Motor neuron (in vitro differentiated cells): ENCODE results near the gene LDAH. TPM values are rescaled to one million over a fixed set of nuclear protein-coding genes. Genes with fewer than 3 reads are reported as not detected.

Source experiments
- ATAC-seq, 8 experiments: fragments of 200-7000 bp; cut with Tn5 transposase; replicated peaks in 6 of 8; 2 replicates each; pipeline ENCODE4 v1.8.0; 2021; ENCODE audit warnings: mild to moderate bottlenecking in 8 of 8, moderate library complexity in 8 of 8
- H3K27ac ChIP-seq, 2 donors: fragments of 250-450 bp; sonication (Bioruptor Pico); 2 replicates each; pipeline ENCODE4 v1.9.0; 2021; ENCODE audit warnings: antibody characterized with exemption in 2 of 2, mild to moderate bottlenecking in 2 of 2, moderate library complexity in 1 of 2
- H3K4me1 ChIP-seq, 2 donors: fragments of 250-450 bp; sonication (Bioruptor Pico); replicated peaks in 1 of 2; 2 replicates each; pipeline ENCODE4 v1.6.1; 2021; ENCODE audit warnings: antibody characterized with exemption in 2 of 2, mild to moderate bottlenecking in 2 of 2, moderate library complexity in 1 of 2
- H3K4me3 ChIP-seq, 5 donors: fragments of 250-450 bp; sonication (Bioruptor Pico); 2 replicates each; pipeline ENCODE4 v1.9.0; 2021; ENCODE audit warnings: antibody characterized with exemption in 5 of 5, mild to moderate bottlenecking in 5 of 5, moderate library complexity in 4 of 5
- WGBS, 10 experiments: fragments of 450-650 bp; shearing (Covaris generic); methylation state at CpG; one replicate each; pipeline ENCODE4 v1.0.0; 2022; 5-methylcytosine and 5-hydroxymethylcytosine counted together
- in situ Hi-C, 9 experiments: fragments of 400-800 bp; cut with MboI; loops; one replicate each; pipeline ENCODE4 v1.15.0; 2021; ENCODE audit warnings: low sequenced_read_pairs in 9 of 9, low pct_unique_long_range_greater_than_20kb in 2 of 9; ENCODE audit not compliant: unreplicated experiment in 9 of 9
- total RNA-seq, 8 experiments: library from RNA; unstranded; fragments of 300-600 nt; gene quantifications; 2 replicates each; pipeline versions ENCODE4 v1.2.3 to v1.2.4, GENCODE V29; 2022

The LDAH gene
- total RNA-seq, 8 experiments from 2014 or later: 14.8 to 28.4 (median 23.3) TPM

DNA sequence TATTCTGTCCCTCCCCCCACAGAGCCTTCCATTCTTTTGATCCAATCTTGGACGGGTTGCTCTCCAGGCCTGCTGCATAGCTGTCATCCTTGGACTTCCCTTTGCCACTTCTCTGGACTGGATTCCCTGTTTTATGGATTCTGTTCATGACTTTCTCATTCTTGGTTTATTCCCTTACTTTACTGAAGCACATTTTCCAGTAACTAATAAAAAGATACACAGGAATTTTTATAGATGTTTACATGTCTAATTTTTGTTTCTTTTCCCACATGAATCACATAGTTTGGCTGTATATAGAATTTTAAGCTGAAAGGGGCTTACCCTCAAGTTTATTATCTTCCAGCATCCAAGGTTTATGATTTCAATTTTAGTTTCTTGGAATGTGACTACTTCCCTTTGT lies 118.0 kb downstream of the LDAH start:
- Histone ChIP-seq H3K4me1 (no peaks in the 10 kb centered on the region), H3K27ac (no peak overlapping the region), H3K4me3 (no peak overlapping the region)
- in situ Hi-C loops: no loop called here
- ATAC-seq: no peak
- 0 to 100% (median 69%) methylated on average over 1 of the region's 1 CpG; no CpG with 5 or more reads in 2 of the 10 experiments for WGBS, 10 experiments

DNA sequence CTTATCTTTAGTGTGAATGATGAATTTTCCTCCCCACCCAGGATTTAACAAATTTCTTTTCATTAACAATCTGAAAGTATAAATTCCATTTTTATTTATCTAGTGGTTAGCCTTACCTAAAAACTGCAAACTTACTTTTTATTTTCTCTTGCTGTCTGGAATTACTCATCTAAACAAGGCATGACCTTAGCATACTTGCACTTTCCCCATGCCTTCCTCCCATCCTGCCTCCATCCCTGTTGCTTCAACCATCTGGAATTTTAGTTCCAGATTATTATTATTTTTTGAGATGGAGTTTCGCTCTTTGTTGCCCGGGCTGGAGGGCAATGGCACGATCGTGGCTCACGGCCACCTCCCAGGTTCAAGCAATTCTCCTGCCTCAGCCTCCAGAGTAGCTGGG lies 120.3 kb downstream of the LDAH start:
- in situ Hi-C loops: no loop called here
- H3K27ac ChIP-seq: no peak overlapping the region
- no peak overlapping the region for H3K4me3 ChIP-seq
- WGBS, 10 experiments: 57 to 100% (median 93%) methylated on average over 1 to 5 of the region's 5 CpGs; no CpG with 5 or more reads in 3 of the 10 experiments
- H3K4me1 ChIP-seq: no peaks in the 10 kb centered on the region
- no peak for ATAC-seq

DNA sequence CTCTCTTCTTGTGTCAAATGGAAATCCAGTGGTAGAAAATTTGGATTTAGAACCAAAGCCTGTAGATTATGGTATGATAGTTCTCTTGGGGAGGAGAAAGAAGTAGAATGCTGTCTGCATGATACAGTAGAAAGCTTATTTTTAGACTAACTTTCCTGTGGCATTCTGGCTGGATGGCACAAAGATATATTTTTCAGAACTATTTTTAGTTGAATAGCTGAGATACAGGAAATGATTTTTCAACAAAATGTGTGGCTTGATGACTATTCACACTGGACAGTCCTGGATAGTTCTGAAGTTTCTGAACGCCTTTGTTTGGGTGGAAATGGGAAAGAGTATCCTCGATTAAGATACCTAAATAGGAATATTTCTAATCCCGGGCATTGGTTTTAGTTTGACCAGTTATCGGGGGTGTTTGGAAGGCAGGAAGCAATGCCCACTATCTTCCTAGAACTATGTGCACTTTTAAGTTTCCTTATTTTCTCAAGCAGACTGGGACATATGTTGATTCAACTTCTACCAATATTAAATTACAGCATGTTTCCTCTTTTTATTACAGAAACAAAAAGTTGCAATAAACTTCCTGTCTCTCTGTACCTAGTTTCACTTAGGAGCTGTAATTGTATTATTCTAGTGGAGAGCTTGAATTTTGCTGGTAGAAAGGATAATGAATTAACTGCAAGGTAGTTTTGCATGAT lies 123.8 kb downstream of the LDAH start:
- no peak for ATAC-seq

DNA sequence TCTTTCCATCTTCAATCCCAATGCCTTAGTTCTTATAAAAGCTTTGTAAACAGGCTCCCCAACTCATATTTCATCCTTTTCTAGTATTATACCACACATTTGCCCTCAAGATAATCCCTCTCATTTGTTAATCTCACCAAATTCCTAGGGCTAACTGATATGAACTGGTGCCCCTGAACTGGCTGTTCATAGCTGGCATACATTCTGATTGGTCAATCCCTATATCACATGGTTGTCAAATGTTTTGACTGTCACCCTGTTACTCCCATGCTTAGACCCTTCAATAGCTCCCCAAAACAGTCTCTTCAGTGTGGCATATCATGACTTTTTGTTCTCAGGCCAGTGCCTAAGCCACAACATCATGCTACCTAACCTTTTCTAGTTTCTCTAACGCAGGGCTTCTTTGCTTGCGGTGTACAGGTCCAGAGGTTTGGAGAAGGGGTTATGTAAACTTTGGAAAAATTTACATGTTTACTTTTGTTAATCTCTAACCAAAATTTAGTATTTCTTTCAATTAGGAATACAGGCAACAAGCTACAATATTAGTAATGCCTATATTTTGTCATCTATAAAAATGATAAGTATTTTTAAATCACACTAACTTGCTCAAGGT lies 125.5 kb downstream of the LDAH start:
- in situ Hi-C loops: no loop called here

More for the DNA sequence above, 123.8 kb downstream of the LDAH start:
- 75 to 100% (median 98%) methylated on average over 2 to 4 of the region's 4 CpGs; no CpG with 5 or more reads in 1 of the 10 experiments for WGBS, 10 experiments
- Histone ChIP-seq H3K4me3 (no peak overlapping the region), H3K27ac (no peak overlapping the region), H3K4me1 (no peaks in the 10 kb centered on the region)
- in situ Hi-C loops: no loop called here

DNA sequence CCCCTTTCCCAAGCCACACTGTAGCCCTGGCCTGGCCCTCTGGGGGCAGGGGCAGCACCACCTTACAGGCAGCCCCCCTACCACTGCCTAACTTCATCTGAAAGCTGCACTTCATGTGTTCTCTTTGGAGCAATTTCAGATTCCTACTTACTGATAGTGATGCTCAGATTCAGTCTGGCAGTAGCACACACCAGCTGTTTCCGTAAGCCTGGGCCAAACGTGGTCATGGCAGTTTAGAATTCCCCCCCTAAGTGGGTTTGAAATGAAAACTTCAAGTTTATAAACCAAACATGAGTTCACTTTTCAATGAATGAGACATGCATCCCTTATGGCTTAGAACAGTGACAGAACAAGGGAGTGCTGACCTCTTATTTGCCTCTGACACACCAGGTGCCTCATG lies 126.5 kb downstream of the LDAH start:
- H3K4me1 ChIP-seq: no peaks in the 10 kb centered on the region
- in situ Hi-C loops: no loop called here
- no peak overlapping the region for H3K27ac ChIP-seq
- no peak for ATAC-seq
- H3K4me3 ChIP-seq: no peak overlapping the region
- WGBS, 10 experiments: 80 to 100% (median 100%) methylated on average over 1 to 2 of the region's 2 CpGs; no CpG with 5 or more reads in 2 of the 10 experiments

More for the DNA sequence above, 125.5 kb downstream of the LDAH start:
- ATAC-seq: no peak
- H3K27ac ChIP-seq: no peak overlapping the region
- no peak overlapping the region for H3K4me3 ChIP-seq
- WGBS, 10 experiments: 80 to 100% (median 100%) methylated on average over 1 to 2 of the region's 2 CpGs; no CpG with 5 or more reads in 3 of the 10 experiments
- no peaks in the 10 kb centered on the region for H3K4me1 ChIP-seq

DNA sequence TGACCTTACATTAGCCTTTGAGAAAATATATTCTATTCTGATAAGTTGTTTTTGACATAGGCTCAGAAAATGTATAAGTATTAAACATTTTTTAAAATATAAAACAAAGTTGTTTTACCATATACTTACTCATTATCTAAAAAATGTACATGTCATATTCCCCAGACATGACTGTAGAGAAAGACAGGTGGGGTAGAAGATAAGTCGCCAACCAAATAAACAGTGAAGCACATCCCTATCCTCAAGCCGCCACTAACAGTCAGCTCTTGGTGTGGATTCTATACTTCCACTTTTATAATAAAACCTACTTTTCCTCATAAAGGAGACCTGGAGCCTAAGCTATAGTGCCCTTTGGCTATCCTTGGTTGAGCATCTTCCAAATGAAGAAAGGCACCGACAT lies 129.6 kb downstream of the LDAH start:
- WGBS, 10 experiments: 78 to 100% (median 98%) methylated on average over 1 to 3 of the region's 3 CpGs; no CpG with 5 or more reads in 4 of the 10 experiments
- in situ Hi-C loops: no loop called here
- Histone ChIP-seq H3K4me3 (no peak overlapping the region), H3K4me1 (no peaks in the 10 kb centered on the region), H3K27ac (no peak overlapping the region)
- no peak for ATAC-seq

DNA sequence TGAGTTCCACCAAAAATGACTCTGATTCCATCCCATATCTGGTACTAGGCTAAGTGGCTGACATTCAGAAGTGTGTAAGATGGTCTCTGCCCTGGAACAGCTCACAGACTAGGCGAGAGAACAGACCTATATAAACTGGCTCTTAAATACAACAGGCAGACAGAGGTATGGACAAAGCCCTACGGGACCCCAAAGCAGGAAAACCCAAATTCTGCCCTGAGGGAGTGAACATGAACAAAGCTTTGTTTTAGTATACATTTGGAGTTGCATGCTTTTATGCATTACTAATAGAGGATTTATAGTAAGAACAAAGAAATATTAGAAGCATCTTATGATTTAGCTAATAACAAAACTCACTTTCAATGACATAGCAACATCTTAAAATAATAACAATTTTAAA lies 130.8 kb downstream of the LDAH start:
- H3K27ac ChIP-seq: no peak overlapping the region
- no peak for ATAC-seq
- no peak overlapping the region for H3K4me3 ChIP-seq
- H3K4me1 ChIP-seq: no peaks in the 10 kb centered on the region
- 20 to 100% (median 86%) methylated on average over 1 to 2 of the region's 2 CpGs; no CpG with 5 or more reads in 3 of the 10 experiments for WGBS, 10 experiments
- in situ Hi-C loops: no loop called here

DNA sequence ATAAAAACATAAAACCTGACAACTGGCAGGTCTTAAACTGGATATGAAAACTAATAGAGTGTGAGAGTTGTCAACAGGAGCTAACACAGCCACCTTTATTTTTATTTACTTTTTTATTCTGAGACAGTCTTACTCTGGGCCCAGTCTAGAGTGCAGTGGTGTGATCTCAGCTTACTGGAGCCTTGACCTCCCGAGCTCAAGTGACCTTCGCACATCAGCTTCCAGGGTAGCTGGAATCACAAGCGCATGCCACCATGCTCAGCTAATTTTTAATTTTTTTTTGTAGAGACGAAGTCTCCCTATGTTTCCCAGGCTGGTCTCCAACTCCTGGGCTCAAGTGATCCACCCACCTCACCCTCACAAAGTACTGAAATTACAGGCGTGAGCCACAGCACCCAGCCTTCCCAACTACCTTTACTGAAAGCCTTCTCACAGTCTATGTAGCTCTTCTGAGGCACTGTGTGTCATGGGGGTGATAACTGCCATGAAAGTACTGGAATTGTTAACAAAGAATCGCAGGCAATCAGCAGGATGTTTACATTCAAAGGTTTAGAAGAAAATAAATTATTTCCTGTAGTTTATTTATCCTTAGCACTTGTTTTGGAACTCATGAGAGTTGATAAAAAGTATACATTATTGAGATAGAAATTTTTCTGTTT lies 131.7 kb downstream of the LDAH start:
- no peak for ATAC-seq
- Histone ChIP-seq H3K27ac (no peak overlapping the region), H3K4me1 (no peaks in the 10 kb centered on the region), H3K4me3 (no peak overlapping the region)
- 86 to 100% (median 94%) methylated on average over 1 to 6 of the region's 6 CpGs; no CpG with 5 or more reads in 2 of the 10 experiments for WGBS, 10 experiments
- in situ Hi-C loops: no loop called here

DNA sequence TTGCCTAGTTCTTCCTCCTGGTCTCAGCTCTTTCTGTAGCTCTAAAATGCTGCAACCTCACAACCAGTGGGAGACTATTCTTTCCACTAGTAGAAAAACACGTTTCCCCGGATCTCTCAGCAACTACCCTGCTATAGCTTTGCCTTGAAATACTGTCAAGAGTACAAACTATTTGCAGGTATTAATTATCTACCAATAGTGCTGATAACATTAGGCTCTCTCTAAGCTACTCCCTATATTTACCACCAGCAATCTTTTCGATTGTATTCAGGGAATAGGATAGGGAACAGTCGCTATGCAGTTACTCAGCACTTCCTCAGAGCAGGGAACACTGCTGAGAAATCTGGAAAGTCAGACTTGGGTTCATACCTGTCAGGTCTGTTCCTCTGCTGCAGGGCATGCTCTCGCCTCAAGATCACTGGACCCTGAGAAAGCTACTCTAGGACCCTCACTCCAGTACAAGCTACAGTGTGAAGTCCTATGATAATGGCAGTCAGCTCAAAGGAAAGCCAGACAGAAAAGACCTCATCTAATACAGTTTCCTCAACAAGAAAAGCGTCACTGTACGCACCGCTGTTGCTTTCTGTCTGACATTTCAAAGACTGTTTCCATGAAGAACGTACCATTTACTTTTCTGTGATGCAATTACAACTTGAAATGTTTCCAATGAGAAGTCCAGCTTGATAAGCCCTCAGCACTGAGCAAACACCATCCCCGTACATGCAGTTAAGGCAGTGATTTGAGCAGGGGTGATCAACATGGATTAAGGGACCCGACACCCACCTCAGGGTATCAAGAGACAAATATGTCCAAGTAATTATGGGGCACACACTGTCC lies 133.3 kb downstream of the LDAH start:
- Histone ChIP-seq H3K4me3 (no peak overlapping the region), H3K4me1 (no peaks in the 10 kb centered on the region), H3K27ac (no peak overlapping the region)
- ATAC-seq: no peak
- 85 to 100% (median 95%) methylated on average over 2 to 10 of the region's 11 CpGs for WGBS, 10 experiments
- in situ Hi-C loops: no loop called here

DNA sequence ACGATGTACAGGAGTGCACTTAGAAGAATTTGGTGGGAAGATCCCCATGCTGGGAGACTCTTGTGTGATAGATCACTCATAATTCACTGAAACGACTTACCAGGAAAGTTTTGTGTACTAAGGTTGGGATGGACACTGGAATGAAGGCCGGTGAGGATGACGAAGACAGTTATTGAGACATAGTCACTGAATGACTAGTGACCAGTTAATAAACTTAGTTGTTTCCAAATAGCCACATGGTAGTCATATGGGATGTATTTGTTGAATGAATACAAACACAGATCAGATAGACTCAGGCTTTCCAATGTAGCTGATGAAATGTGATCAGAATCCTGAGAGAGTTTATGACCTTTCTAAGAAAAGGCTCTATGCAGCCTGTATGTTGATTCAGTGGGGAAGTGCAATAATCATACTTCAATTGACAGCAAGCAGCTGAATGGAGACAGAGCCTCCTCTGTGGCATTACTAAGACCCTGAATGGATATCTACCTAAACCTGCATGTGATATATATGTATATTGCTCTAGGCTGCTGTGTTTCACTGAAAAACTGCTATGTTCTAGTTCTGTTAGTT lies 135.6 kb downstream of the LDAH start:
- Histone ChIP-seq H3K27ac (no peak overlapping the region), H3K4me3 (no peak overlapping the region), H3K4me1 (no peaks in the 10 kb centered on the region)
- ATAC-seq: peak in 2 of 8 experiments; percentile 54 to 66
- 94 to 100% (median 100%) methylated on average over 1 to 4 of the region's 4 CpGs; no CpG with 5 or more reads in 3 of the 10 experiments for WGBS, 10 experiments
- in situ Hi-C loops: no loop called here

DNA sequence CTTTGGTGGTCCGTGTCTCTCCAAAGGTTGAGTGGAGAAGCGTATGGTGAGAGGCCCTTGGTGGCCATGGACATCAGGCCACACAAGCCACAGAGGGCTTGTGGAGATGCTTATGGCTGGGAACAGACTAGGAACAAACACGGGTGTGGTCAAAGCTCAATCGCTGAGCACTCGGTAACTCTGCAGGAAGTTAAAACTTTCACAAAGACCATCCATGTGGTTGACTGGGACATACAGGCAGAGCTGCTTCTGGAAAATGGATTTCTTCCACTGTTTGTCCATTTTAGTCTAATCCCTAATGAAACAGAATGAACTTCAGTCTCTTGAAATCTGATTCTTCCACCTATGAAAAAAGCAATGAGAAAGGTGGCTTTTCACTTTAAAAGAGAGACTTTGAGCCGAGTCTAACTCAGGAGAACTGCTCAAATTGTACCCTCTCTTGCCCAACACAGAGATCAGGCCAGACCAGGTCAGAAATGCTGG lies 138.3 kb downstream of the LDAH start:
- no peak overlapping the region for H3K27ac ChIP-seq
- H3K4me3 ChIP-seq: no peak overlapping the region
- H3K4me1 ChIP-seq: no peaks in the 10 kb centered on the region
- no peak for ATAC-seq
- in situ Hi-C loops: no loop called here
- WGBS, 10 experiments: 57 to 100% (median 94%) methylated on average over 1 to 6 of the region's 6 CpGs; no CpG with 5 or more reads in 2 of the 10 experiments

DNA sequence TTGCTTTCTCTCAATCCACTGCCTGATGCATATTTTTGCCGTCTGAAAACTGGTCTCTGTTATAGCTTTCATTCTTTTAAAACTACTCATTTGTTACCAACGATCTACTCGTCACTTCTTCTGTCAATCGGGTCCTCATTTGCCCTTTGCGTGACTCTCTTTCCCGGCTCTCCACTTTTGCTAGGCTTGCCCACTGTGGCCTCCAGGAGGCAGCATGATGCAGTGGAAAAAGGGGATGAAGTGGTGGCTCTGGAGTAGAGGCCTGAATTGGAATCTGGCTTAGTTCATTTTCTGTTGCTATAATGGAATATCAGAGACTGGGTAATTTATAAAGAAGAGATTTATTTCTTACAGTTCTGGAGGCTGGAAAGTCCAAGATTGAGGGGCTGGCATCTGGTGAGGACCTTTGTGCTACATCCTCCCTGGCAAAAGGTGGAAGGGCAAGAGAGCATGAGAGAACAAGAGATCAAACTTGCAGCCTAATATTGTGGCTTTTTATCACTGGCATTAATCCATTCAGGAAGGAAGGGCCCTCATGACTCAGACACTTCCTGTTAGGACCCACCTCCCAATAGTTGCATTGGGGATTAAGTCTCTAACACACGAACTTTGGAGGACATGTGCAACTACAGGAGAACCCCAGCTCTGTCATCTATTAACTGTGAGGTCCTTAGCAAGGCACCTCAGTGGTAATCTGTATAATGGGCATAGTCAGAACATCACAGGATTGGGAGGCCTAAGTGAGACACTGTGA lies 140.6 kb downstream of the LDAH start:
- in situ Hi-C loops: no loop called here
- no peak overlapping the region for H3K27ac ChIP-seq
- ATAC-seq: peak in 2 of 8 experiments; percentile 59 to 61
- no peak overlapping the region for H3K4me3 ChIP-seq
- no peaks in the 10 kb centered on the region for H3K4me1 ChIP-seq
- WGBS, 10 experiments: 23 to 100% (median 85%) methylated on average over 1 to 7 of the region's 7 CpGs; no CpG with 5 or more reads in 1 of the 10 experiments
